SK-N-SH treated with all-trans-retinoic acid at 6 μM for 48 hours (cell line): ENCODE data around the gene D2HGDH.

Source experiments
- CREB5 ChIP-seq: fragments of 250-450 bp; sonication (Bioruptor Pico); IDR thresholded peaks from 2 replicates; pipeline ENCODE4 v1.5.1; 2020; ENCODE audit warnings: low read depth, mild to moderate bottlenecking, moderate library complexity
- TCF4 ChIP-seq: fragments of 250-450 bp; sonication (Bioruptor Pico); IDR thresholded peaks from 2 replicates; pipeline ENCODE4 v1.8.0; 2021; ENCODE audit warnings: mild to moderate bottlenecking, moderate library complexity, borderline replicate concordance
- ZFP3 ChIP-seq: fragments of 250-450 bp; sonication (Bioruptor Pico); IDR thresholded peaks from 2 replicates; pipeline ENCODE4 v1.5.0; 2020; ENCODE audit warnings: mild to moderate bottlenecking, moderate library complexity
- ZNF565 ChIP-seq: fragments of 450-650 bp; formaldehyde crosslinking; conservative IDR thresholded peaks from 2 replicates; pipeline ENCODE4 v1.5.0; 2020; ENCODE audit warnings: low read depth, mild to moderate bottlenecking, moderate library complexity
- ZNF70 ChIP-seq: fragments of 450-650 bp; formaldehyde crosslinking; IDR thresholded peaks from 2 replicates; pipeline ENCODE4 v1.5.0; 2020; ENCODE audit warnings: mild to moderate bottlenecking, moderate library complexity

- no peak for TF ChIP-seq ZFP3 (CRISPR knock-in tag)
- TF ChIP-seq TCF4 (CRISPR knock-in tag): no peak
- no peak for TF ChIP-seq ZNF565 (CRISPR knock-in tag)
- TF ChIP-seq CREB5 (CRISPR knock-in tag): no peak
- TF ChIP-seq ZNF70 (CRISPR knock-in tag): no peak
Observed at GRCh38 chr2:241733391-241734207, 831 bp upstream of the D2HGDH start.
